ENCODE measurements around the gene KIF1B.

The KIF1B gene

GRCh38 chr1:10389271-10389973, 179.1 kb downstream of the KIF1B start:
- H3K36me3 ChIP-seq (ENCODE audit: control insufficient read depth in 4 of 4, insufficient read depth in 4 of 4, low read length in 3 of 4), result no peaks in the 10 kb centered on the region
- WGBS (ENCODE audit: insufficient coverage), result 88% methylated on average over 3 of the region's 6 CpGs
- ChIA-PET CTCF (interaction anchor here (1.4 kb wide), 1 partner anchor 148 kb away, joined by 3 read pairs; no protein-coding TSS in a partner anchor), POLR2A (no interaction called here)
- peaks cover 5 to 37% (median 16%) of the 10 kb centered on the region in 4 experiments for H3K4me1 ChIP-seq (ENCODE audit: control extremely low read depth in 1 of 4, control insufficient read depth in 4 of 4, insufficient read depth in 4 of 4, low read length in 3 of 4)
- peaks cover 0 to 6% (median 0%) of the 10 kb centered on the region in 5 experiments for H3K9me3 ChIP-seq (ENCODE audit: control extremely low read depth in 1 of 5, control insufficient read depth in 4 of 5, insufficient read depth in 2 of 5, low read depth in 1 of 5, low read length in 4 of 5)
- DNase-seq, result no peak
- no peak overlapping the region for H3K27ac ChIP-seq (ENCODE audit: insufficient read depth in 1 of 2, low read depth in 1 of 2, low read length in 2 of 2, poor library complexity in 1 of 2, severe bottlenecking in 2 of 2)
- H3K27me3 ChIP-seq (replicated peaks in 2 of 5; ENCODE audit: control insufficient read depth in 4 of 5, insufficient read depth in 5 of 5, low read length in 4 of 5), result no peaks in the 10 kb centered on the region
- no peak overlapping the region for H3K4me3 ChIP-seq (ENCODE audit: control insufficient read depth in 1 of 7, extremely low read depth in 1 of 7, insufficient read depth in 4 of 7, low read depth in 2 of 7, low read length in 6 of 7)

GRCh38 chr1:10396870-10397269, 186.5 kb downstream of the KIF1B start:
- no peak for DNase-seq
- no peak overlapping the region for H3K27ac ChIP-seq (ENCODE audit: insufficient read depth in 1 of 2, low read depth in 1 of 2, low read length in 2 of 2, poor library complexity in 1 of 2, severe bottlenecking in 2 of 2)
- H3K4me3 ChIP-seq (ENCODE audit: control insufficient read depth in 1 of 7, extremely low read depth in 1 of 7, insufficient read depth in 4 of 7, low read depth in 2 of 7, low read length in 6 of 7), result no peak overlapping the region
- H3K4me1 ChIP-seq (ENCODE audit: control extremely low read depth in 1 of 4, control insufficient read depth in 4 of 4, insufficient read depth in 4 of 4, low read length in 3 of 4), result peaks cover 7 to 33% (median 20%) of the 10 kb centered on the region in 4 experiments
- no peaks in the 10 kb centered on the region for H3K27me3 ChIP-seq (replicated peaks in 2 of 5; ENCODE audit: control insufficient read depth in 4 of 5, insufficient read depth in 5 of 5, low read length in 4 of 5)
- ChIA-PET POLR2A (no interaction called here), CTCF (interaction anchor here (0.9 to 6.3 kb wide), 3 partner anchors 11 to 32 kb away, joined by 3 to 56 read pairs (median 5); no protein-coding TSS in a partner anchor)
- WGBS (ENCODE audit: insufficient coverage), result 100% methylated on average over 2 of the region's 3 CpGs
- peaks cover 0 to 5% (median 0%) of the 10 kb centered on the region in 4 experiments for H3K36me3 ChIP-seq (ENCODE audit: control insufficient read depth in 4 of 4, insufficient read depth in 4 of 4, low read length in 3 of 4)
- H3K9me3 ChIP-seq (ENCODE audit: control extremely low read depth in 1 of 5, control insufficient read depth in 4 of 5, insufficient read depth in 2 of 5, low read depth in 1 of 5, low read length in 4 of 5), result peaks cover 0 to 6% (median 0%) of the 10 kb centered on the region in 5 experiments

GRCh38 chr1:10398278-10398733, 187.9 kb downstream of the KIF1B start:
- 0% methylated on average over 26 of the region's 34 CpGs for WGBS (ENCODE audit: insufficient coverage)
- H3K4me1 ChIP-seq (ENCODE audit: control extremely low read depth in 1 of 4, control insufficient read depth in 4 of 4, insufficient read depth in 4 of 4, low read length in 3 of 4), result peaks cover 7 to 33% (median 20%) of the 10 kb centered on the region in 4 experiments
- H3K27ac ChIP-seq (ENCODE audit: insufficient read depth in 1 of 2, low read depth in 1 of 2, low read length in 2 of 2, poor library complexity in 1 of 2, severe bottlenecking in 2 of 2), result peak overlapping the region in 1 of 2 experiments; percentile 81
- peaks cover 0 to 6% (median 0%) of the 10 kb centered on the region in 5 experiments for H3K9me3 ChIP-seq (ENCODE audit: control extremely low read depth in 1 of 5, control insufficient read depth in 4 of 5, insufficient read depth in 2 of 5, low read depth in 1 of 5, low read length in 4 of 5)
- no peaks in the 10 kb centered on the region for H3K27me3 ChIP-seq (replicated peaks in 2 of 5; ENCODE audit: control insufficient read depth in 4 of 5, insufficient read depth in 5 of 5, low read length in 4 of 5)
- peak overlapping the region; percentile 74 to 97 (median 92) for H3K4me3 ChIP-seq (ENCODE audit: control insufficient read depth in 1 of 7, extremely low read depth in 1 of 7, insufficient read depth in 4 of 7, low read depth in 2 of 7, low read length in 6 of 7)
- H3K36me3 ChIP-seq (ENCODE audit: control insufficient read depth in 4 of 4, insufficient read depth in 4 of 4, low read length in 3 of 4), result peaks cover 0 to 16% (median 6%) of the 10 kb centered on the region in 4 experiments
- no peak for DNase-seq
- ChIA-PET POLR2A (interaction anchor here (1.1 to 2.0 kb wide), 4 partner anchors 10 to 31 kb away, joined by 3 to 22 read pairs (median 4); partner anchors contain the start of gene CENPS), CTCF (interaction anchor here (0.9 to 6.3 kb wide), 7 partner anchors 12 to 491 kb away, joined by 3 to 56 read pairs (median 5); no protein-coding TSS in a partner anchor)

DNA sequence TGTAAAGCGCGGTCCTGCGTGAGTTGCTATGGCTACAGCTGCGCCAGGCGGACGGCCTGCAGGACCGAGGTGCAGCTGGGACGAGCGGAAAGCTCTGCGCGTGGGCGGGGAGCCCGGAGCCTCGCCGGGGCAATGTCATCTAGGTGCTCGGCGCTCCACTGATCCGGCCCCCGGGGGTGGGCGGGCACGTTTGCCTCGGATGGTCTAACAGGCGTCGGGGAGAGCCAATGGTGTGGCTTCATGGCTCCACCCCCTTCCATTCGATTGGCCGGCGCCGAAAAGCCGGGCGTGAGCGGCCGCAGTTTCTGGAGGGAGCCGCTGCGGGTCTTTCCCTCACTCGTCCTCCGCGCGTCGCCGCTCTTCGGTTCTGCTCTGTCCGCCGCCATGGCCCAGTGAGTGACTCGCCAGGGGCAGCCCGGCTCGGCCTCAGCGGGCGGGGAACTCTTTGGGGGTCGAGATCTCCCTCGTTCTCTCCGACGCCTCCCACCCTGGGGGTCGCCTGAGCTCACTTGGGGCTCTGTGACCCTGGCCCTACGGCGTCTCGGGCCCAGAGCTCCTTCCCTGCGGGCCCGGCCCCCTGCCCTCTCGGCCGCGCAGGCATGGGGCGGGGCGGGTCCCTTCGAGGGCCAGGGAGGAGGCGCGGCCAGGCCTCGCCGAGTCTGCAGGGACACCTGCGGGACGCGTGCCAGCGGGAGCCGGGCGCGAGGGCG, 188.5 kb downstream of the KIF1B start, which contains the start of gene PGD:
Gene PGD, plus strand, starts transcription at position 331 of the 710 bp plus-strand sequence. Its CDS starts 54 bp downstream, at position 385.
- ChIA-PET CTCF (interaction anchor here (0.6 to 6.3 kb wide), 10 partner anchors 12 to 490 kb away, joined by 3 to 56 read pairs (median 4); no protein-coding TSS in a partner anchor), POLR2A (interaction anchor here (1.1 to 2.0 kb wide), 4 partner anchors 11 to 31 kb away, joined by 3 to 22 read pairs (median 4); partner anchors contain the start of gene CENPS)
- Histone ChIP-seq H3K27ac (ENCODE audit: insufficient read depth in 1 of 2, low read depth in 1 of 2, low read length in 2 of 2, poor library complexity in 1 of 2, severe bottlenecking in 2 of 2) (peak within 1 kb of the TSS in 1 of 2 experiments; percentile 81), H3K36me3 (ENCODE audit: control insufficient read depth in 4 of 4, insufficient read depth in 4 of 4, low read length in 3 of 4) (peaks cover 2 to 19% (median 11%) of the 10 kb centered on the region in 4 experiments), H3K4me1 (ENCODE audit: control extremely low read depth in 1 of 4, control insufficient read depth in 4 of 4, insufficient read depth in 4 of 4, low read length in 3 of 4) (peaks cover 7 to 33% (median 20%) of the 10 kb centered on the region in 4 experiments), H3K4me3 (ENCODE audit: control insufficient read depth in 1 of 7, extremely low read depth in 1 of 7, insufficient read depth in 4 of 7, low read depth in 2 of 7, low read length in 6 of 7) (peak within 1 kb of the TSS; percentile 74 to 97 (median 92)), H3K9me3 (ENCODE audit: control extremely low read depth in 1 of 5, control insufficient read depth in 4 of 5, insufficient read depth in 2 of 5, low read depth in 1 of 5, low read length in 4 of 5) (peaks cover 0 to 6% (median 0%) of the 10 kb centered on the region in 5 experiments), H3K27me3 (replicated peaks in 2 of 5; ENCODE audit: control insufficient read depth in 4 of 5, insufficient read depth in 5 of 5, low read length in 4 of 5) (no peaks in the 10 kb centered on the region)
- 0% methylated on average over 71 of the region's 76 CpGs for WGBS (ENCODE audit: insufficient coverage)
- peak; percentile 97 to 99 (median 99) for DNase-seq

GRCh38 chr1:10399444-10399941, 189.1 kb downstream of the KIF1B start:
- Histone ChIP-seq H3K4me1 (ENCODE audit: control extremely low read depth in 1 of 4, control insufficient read depth in 4 of 4, insufficient read depth in 4 of 4, low read length in 3 of 4) (peaks cover 7 to 33% (median 20%) of the 10 kb centered on the region in 4 experiments), H3K9me3 (ENCODE audit: control extremely low read depth in 1 of 5, control insufficient read depth in 4 of 5, insufficient read depth in 2 of 5, low read depth in 1 of 5, low read length in 4 of 5) (no peaks in the 10 kb centered on the region), H3K27me3 (replicated peaks in 2 of 5; ENCODE audit: control insufficient read depth in 4 of 5, insufficient read depth in 5 of 5, low read length in 4 of 5) (no peaks in the 10 kb centered on the region), H3K4me3 (ENCODE audit: control insufficient read depth in 1 of 7, extremely low read depth in 1 of 7, insufficient read depth in 4 of 7, low read depth in 2 of 7, low read length in 6 of 7) (peak overlapping the region; percentile 74 to 97 (median 92)), H3K27ac (ENCODE audit: insufficient read depth in 1 of 2, low read depth in 1 of 2, low read length in 2 of 2, poor library complexity in 1 of 2, severe bottlenecking in 2 of 2) (peak overlapping the region in 1 of 2 experiments; percentile 79), H3K36me3 (ENCODE audit: control insufficient read depth in 4 of 4, insufficient read depth in 4 of 4, low read length in 3 of 4) (peaks cover 7 to 24% (median 16%) of the 10 kb centered on the region in 4 experiments)
- ChIA-PET POLR2A (interaction anchor here (1.5 to 2.0 kb wide), 2 partner anchors 12 to 30 kb away, joined by 3 to 22 read pairs; partner anchors contain the start of gene CENPS), CTCF (interaction anchor here (1.1 to 6.3 kb wide), 7 partner anchors 11 to 29 kb away, joined by 3 to 56 read pairs (median 6); no protein-coding TSS in a partner anchor)
- WGBS (ENCODE audit: insufficient coverage), result 3% methylated on average over 38 of the region's 42 CpGs
- DNase-seq, result peak in 1 of 3 donors; percentile 13

DNA sequence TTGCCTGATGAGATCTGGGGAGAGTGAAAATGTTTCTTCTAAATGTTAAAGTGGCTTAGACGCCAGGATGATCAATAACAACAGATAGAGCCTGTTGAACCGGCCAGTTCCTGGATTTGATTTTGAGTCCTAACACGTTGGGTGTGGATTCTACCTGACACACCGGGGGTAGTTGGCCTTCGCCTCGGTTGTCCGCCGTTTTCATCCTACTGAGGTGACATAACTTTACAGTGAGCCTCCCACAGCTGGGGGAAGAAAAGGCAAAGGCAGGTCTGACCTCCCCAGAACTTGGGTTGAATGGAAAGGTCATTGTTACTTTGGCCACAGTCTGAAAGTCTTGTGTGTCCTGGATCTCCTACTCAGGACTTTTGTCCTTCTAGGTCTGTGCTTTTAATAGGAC, 189.6 kb downstream of the KIF1B start:
- POLR2A ChIA-PET, result interaction anchor here (0.6 to 2.0 kb wide), 2 partner anchors 12 to 78 kb away, joined by 3 to 22 read pairs; no protein-coding TSS in a partner anchor
- H3K27me3 ChIP-seq (replicated peaks in 2 of 5; ENCODE audit: control insufficient read depth in 4 of 5, insufficient read depth in 5 of 5, low read length in 4 of 5), result no peaks in the 10 kb centered on the region
- WGBS (ENCODE audit: insufficient coverage), result 72% methylated on average over 7 of the region's 8 CpGs
- peak overlapping the region in 1 of 2 experiments; percentile 79 for H3K27ac ChIP-seq (ENCODE audit: insufficient read depth in 1 of 2, low read depth in 1 of 2, low read length in 2 of 2, poor library complexity in 1 of 2, severe bottlenecking in 2 of 2)
- CTCF ChIA-PET, result interaction anchor here (0.6 to 6.3 kb wide), 8 partner anchors 11 to 358 kb away, joined by 3 to 56 read pairs (median 6); partner anchors contain the start of gene CENPS
- H3K9me3 ChIP-seq (ENCODE audit: control extremely low read depth in 1 of 5, control insufficient read depth in 4 of 5, insufficient read depth in 2 of 5, low read depth in 1 of 5, low read length in 4 of 5), result no peaks in the 10 kb centered on the region
- no peak for DNase-seq
- peaks cover 11 to 30% (median 18%) of the 10 kb centered on the region in 4 experiments for H3K36me3 ChIP-seq (ENCODE audit: control insufficient read depth in 4 of 4, insufficient read depth in 4 of 4, low read length in 3 of 4)
- peaks cover 7 to 33% (median 20%) of the 10 kb centered on the region in 4 experiments for H3K4me1 ChIP-seq (ENCODE audit: control extremely low read depth in 1 of 4, control insufficient read depth in 4 of 4, insufficient read depth in 4 of 4, low read length in 3 of 4)
- peak overlapping the region; percentile 74 to 97 (median 92) for H3K4me3 ChIP-seq (ENCODE audit: control insufficient read depth in 1 of 7, extremely low read depth in 1 of 7, insufficient read depth in 4 of 7, low read depth in 2 of 7, low read length in 6 of 7)
